ENCODE data around the gene MRTO4.

GRCh38 chr1:19208710-19209438 lies 42.7 kb upstream of the MRTO4 start:
- no peak for TF ChIP-seq CTCF (IDR thresholded peaks at IDR 0.05; ENCODE audit: insufficient read depth, low read length, poor library complexity, severe bottlenecking)
- TF ChIP-seq EZH2phosphoT487 (conservative IDR thresholded peaks at IDR 0.05; ENCODE audit: low read length) = no peak

Measured in SU-DHL-6 (cell line).